HFFc6 (cell line): Measurements from ENCODE around the gene EFCAB6. TPM values are rescaled to one million over a fixed set of nuclear protein-coding genes. Genes with fewer than 3 reads are reported as not detected.

Experiments
- DNase-seq: peaks from one replicate; pipeline ENCODE4 v3.0.0-alpha.2; 2018
- H3K27ac Mint-ChIP-seq: 2 replicates; pipeline ENCODE4 v1.8.0; 2020; ENCODE audit warnings: mild to moderate bottlenecking, mixed read lengths
- H3K27me3 Mint-ChIP-seq: 2 replicates; pipeline ENCODE4 v1.8.0; 2021; ENCODE audit warnings: mild to moderate bottlenecking, moderate library complexity, mixed read lengths; ENCODE audit not compliant: insufficient read depth
- H3K36me3 Mint-ChIP-seq: 2 replicates; pipeline ENCODE4 v1.8.0; 2021; ENCODE audit warnings: low read depth, mixed read lengths
- H3K4me1 Mint-ChIP-seq: 2 replicates; pipeline ENCODE4 v1.8.0; 2020; ENCODE audit warnings: low read depth, mixed read lengths
- H3K4me3 Mint-ChIP-seq: 2 replicates; pipeline ENCODE4 v1.8.0; 2020; ENCODE audit warnings: mild to moderate bottlenecking, moderate library complexity, mixed read lengths
- H3K9me3 Mint-ChIP-seq: 2 replicates; pipeline ENCODE4 v1.8.0; 2020; ENCODE audit warnings: mild to moderate bottlenecking, mixed read lengths
- CTCF ChIP-seq: fragments of 200-600 bp; sonication (generic); IDR thresholded peaks from 2 replicates; pipeline ENCODE4 v1.5.0; 2021; ENCODE audit warnings: antibody characterized with exemption, mild to moderate bottlenecking
- total RNA-seq, 6 experiments: library from RNA; stranded (reverse); fragmentation: NEBNext Ultra II Directional; extraction: Animal tissue kit (Norgen Biotek cat#: 25700); gene quantifications; 2 replicates in 1 of 6; 3 replicates in 5 of 6; pipeline ENCODE4 v1.2.3, GENCODE V29; 2021

EFCAB6 gene
- total RNA-seq, 6 experiments from 2014 or later, result 0.33 to 0.95 (median 0.64) TPM

- no peak for DNase-seq
- no peaks in the 10 kb centered on the region; the same call in 1 of the 2 replicates for H3K27me3 Mint-ChIP-seq
- no peak overlapping the region for H3K27ac Mint-ChIP-seq
- no peak for TF ChIP-seq CTCF
- no peaks in the 10 kb centered on the region for H3K4me1 Mint-ChIP-seq
- no peak overlapping the region for H3K4me3 Mint-ChIP-seq
- peaks cover 66% of the 10 kb centered on the region for H3K9me3 Mint-ChIP-seq
- H3K36me3 Mint-ChIP-seq, result peaks cover 11% of the 10 kb centered on the region; the same call in 1 of the 2 replicates
Observed at GRCh38 chr22:43521716-43522115, 290.4 kb downstream of the EFCAB6 start.

- Mint-ChIP-seq H3K4me1 (no peaks in the 10 kb centered on the region), H3K9me3 (peaks cover 65% of the 10 kb centered on the region), H3K27ac (no peak overlapping the region), H3K27me3 (no peaks in the 10 kb centered on the region; the same call in 1 of the 2 replicates), H3K36me3 (peaks cover 11% of the 10 kb centered on the region; the same call in 1 of the 2 replicates), H3K4me3 (no peak overlapping the region)
- TF ChIP-seq CTCF, result no peak
- no peak for DNase-seq
Observed at GRCh38 chr22:43520632-43521039, 291.5 kb downstream of the EFCAB6 start.

- Mint-ChIP-seq H3K27me3 (no peaks in the 10 kb centered on the region; the same call in 1 of the 2 replicates), H3K36me3 (peaks cover 9% of the 10 kb centered on the region), H3K4me1 (no peaks in the 10 kb centered on the region), H3K4me3 (no peak overlapping the region), H3K27ac (no peak overlapping the region), H3K9me3 (peaks cover 70% of the 10 kb centered on the region)
- TF ChIP-seq CTCF, result no peak
- no peak for DNase-seq
Observed at GRCh38 chr22:43516996-43517635, 295.0 kb downstream of the EFCAB6 start.

GRCh38 chr22:43516386-43516785, 295.7 kb downstream of the EFCAB6 start:
- Mint-ChIP-seq H3K4me1 (no peaks in the 10 kb centered on the region), H3K27me3 (no peaks in the 10 kb centered on the region; the same call in 1 of the 2 replicates), H3K9me3 (peaks cover 73% of the 10 kb centered on the region)

GRCh38 chr22:43515902-43516301, 296.2 kb downstream of the EFCAB6 start:
- Mint-ChIP-seq H3K4me1 (no peaks in the 10 kb centered on the region), H3K9me3 (peaks cover 75% of the 10 kb centered on the region), H3K27ac (no peak overlapping the region), H3K27me3 (no peaks in the 10 kb centered on the region; the same call in 1 of the 2 replicates), H3K4me3 (no peak overlapping the region), H3K36me3 (peaks cover 9% of the 10 kb centered on the region)
- TF ChIP-seq CTCF, result peak; percentile 23; the same call in 1 of the 2 replicates
- DNase-seq, result no peak

More at GRCh38 chr22:43516386-43516785, 295.7 kb downstream of the EFCAB6 start:
- no peak overlapping the region for H3K27ac Mint-ChIP-seq
- TF ChIP-seq CTCF, result no peak
- no peak overlapping the region for H3K4me3 Mint-ChIP-seq
- H3K36me3 Mint-ChIP-seq, result peaks cover 9% of the 10 kb centered on the region
- DNase-seq, result no peak
